Activated naive CD4-positive, alpha-beta T cell treated with anti-CD3 and anti-CD28 coated beads, Interleukin-2, amount 50 U/mL, for 72 hours (primary cell): Measurements from ENCODE around the gene SLITRK3. TPM values are rescaled to one million over a fixed set of nuclear protein-coding genes. Genes with fewer than 3 reads are reported as not detected.
"Not testable (repeated sequence)": the region's sequence is repeated elsewhere in the genome, so short reads cannot be mapped to it uniquely, and the experiment has no call there.

Experiments used
- ATAC-seq, 2 donors: fragments of 150-1000 bp; cut with Tn5 transposase; 2 replicates each; pipeline ENCODE4 v1.10.0; 2021; ENCODE audit warnings: mild to moderate bottlenecking in 2 of 2, moderate library complexity in 2 of 2
- DNase-seq, 2 donors: peaks; one replicate each; pipeline ENCODE4 v3.0.0; 2021 to 2022; ENCODE audit warnings: low spot score in 2 of 2
- H3K27ac Mint-ChIP-seq, 2 donors: one replicate each; pipeline ENCODE4 v1.8.0; 2022; ENCODE audit warnings: mild to moderate bottlenecking in 2 of 2, mixed read lengths in 2 of 2
- H3K36me3 Mint-ChIP-seq, 2 donors: one replicate each; pipeline ENCODE4 v1.8.0; 2022; ENCODE audit warnings: mixed read lengths in 2 of 2
- H3K9me3 Mint-ChIP-seq, 2 donors: one replicate each; pipeline ENCODE4 v1.8.0; 2022; ENCODE audit warnings: mixed read lengths in 2 of 2
- total RNA-seq, 2 donors: library from RNA; stranded (reverse); gene quantifications; one replicate each; pipeline ENCODE4 v1.2.3, GENCODE V29; 2022

Gene SLITRK3
- total RNA-seq, 2 donors from 2014 or later: not detected

GRCh38 chr3:165148876-165149441, 47.2 kb downstream of the SLITRK3 start:
- no peak for ATAC-seq
- peaks cover 6 to 16% of the 10 kb centered on the region in 2 donors for H3K9me3 Mint-ChIP-seq
- DNase-seq: no peak
- no peak overlapping the region for H3K27ac Mint-ChIP-seq
- no peaks in the 10 kb centered on the region for H3K36me3 Mint-ChIP-seq

- Mint-ChIP-seq H3K9me3 (peaks cover 0 to 11% of the 10 kb centered on the region in 2 donors), H3K27ac (no peak overlapping the region), H3K36me3 (no peaks in the 10 kb centered on the region)
- DNase-seq (no peak), ATAC-seq (no peak)
These were observed 51.9 kb downstream of the SLITRK3 start for GRCh38 chr3:165144271-165144670.

- peaks cover 9 to 24% of the 10 kb centered on the region in 2 donors for H3K9me3 Mint-ChIP-seq
- ATAC-seq: not testable (repeated sequence)
These were observed 56.3 kb downstream of the SLITRK3 start for GRCh38 chr3:165139918-165140317.

More at GRCh38 chr3:165139918-165140317, 56.3 kb downstream of the SLITRK3 start:
- not testable (repeated sequence) for DNase-seq, H3K36me3 Mint-ChIP-seq, H3K27ac Mint-ChIP-seq

Other genes starting within 250 kb of the SLITRK3 start
- gene SI, start 117.9 kb downstream of the SLITRK3 start, total RNA-seq: not detected